ENCODE results near the gene IFNW1. TPM values are rescaled to one million over a fixed set of nuclear protein-coding genes. Genes with fewer than 3 reads are reported as not detected.

Gene IFNW1
- total RNA-seq, 4 donors from 2014 or later, result not detected

DNA sequence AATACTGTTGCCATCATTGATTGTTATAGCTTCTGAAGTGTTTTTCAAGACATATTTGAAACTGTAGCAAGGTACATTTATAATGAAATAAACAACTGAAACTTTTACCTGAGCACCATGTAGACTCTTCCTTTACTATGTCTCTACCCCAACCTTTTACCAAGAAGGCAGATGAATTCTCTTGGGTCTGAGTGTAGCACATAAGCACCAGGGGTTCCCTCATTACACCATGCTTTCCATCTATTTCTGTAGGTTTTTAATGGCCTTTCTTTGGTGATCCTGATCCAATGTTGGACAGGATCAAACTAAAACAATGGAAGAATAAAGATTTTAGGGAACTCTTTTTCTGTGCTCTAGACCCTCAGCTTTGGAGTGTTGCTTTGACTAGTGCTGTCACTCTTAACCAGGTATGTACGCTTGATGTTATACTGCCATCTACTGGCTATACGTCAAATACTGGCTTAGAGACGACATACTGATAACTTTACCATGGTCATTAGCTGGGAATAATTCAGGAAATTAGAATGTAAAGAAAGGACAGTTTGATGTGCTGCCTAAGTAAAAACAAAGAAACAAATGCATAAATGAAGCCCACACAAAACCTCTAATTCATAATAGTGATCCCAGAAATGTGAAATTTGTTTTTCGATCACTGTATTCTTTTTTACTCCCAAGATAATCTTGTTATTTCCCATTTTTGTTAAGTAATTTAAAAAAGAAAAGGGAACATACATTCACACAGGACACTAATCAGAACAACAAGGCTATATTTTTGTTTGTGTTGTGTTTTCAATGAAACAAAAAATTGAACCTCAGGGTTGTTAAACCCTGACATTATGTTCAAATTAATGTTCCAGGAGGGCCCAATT, 30.7 kb downstream of the IFNW1 start:
- H3K4me3 ChIP-seq, result no peak overlapping the region
- 25% methylated on average over 4 of the region's 4 CpGs for WGBS, 2 donors
- no peaks in the 10 kb centered on the region for H3K27me3 ChIP-seq
- H3K4me1 ChIP-seq, result no peaks in the 10 kb centered on the region
- H3K9me3 ChIP-seq, result no peaks in the 10 kb centered on the region
- no peak overlapping the region for H3K27ac ChIP-seq
- peak; percentile 61 to 79 (median 71) for TF ChIP-seq CTCF (IDR thresholded peaks at IDR 0.05)
- no peak for TF ChIP-seq POLR2A (IDR thresholded peaks at IDR 0.05)
- H3K36me3 ChIP-seq, result no peaks in the 10 kb centered on the region
- DNase-seq (ENCODE audit: low spot score in 2 of 2), result peak in 1 of 2 donors; percentile 62

DNA sequence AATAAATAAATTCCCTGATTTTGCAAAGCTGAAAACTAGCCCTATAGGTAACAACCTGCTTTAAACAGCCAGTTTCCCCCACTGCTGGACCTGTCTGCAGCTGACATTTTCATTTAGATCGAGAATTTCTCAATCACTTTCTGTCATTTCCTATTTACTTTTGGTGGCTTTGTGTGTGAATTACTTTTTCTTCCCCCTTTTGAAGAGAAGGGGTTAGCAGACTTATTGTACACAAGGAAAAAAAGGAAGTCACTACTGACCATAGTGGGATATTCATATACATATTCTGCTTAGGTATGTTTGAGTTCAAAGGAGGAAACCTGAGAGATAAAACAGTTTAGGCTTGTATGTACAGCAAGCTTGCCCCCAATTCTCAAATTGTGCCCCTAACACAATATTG, 36.8 kb downstream of the IFNW1 start:
- no peak for TF ChIP-seq POLR2A (IDR thresholded peaks at IDR 0.05)
- peak in 1 of 2 donors; percentile 8 for TF ChIP-seq EP300 (IDR thresholded peaks at IDR 0.05)
- no peak for TF ChIP-seq CTCF (IDR thresholded peaks at IDR 0.05)
- DNase-seq (ENCODE audit: low spot score in 2 of 2), result no peak
- Histone ChIP-seq H3K36me3 (no peaks in the 10 kb centered on the region), H3K27me3 (no peaks in the 10 kb centered on the region), H3K27ac (no peak overlapping the region), H3K9me3 (no peaks in the 10 kb centered on the region), H3K4me1 (no peaks in the 10 kb centered on the region), H3K4me3 (no peak overlapping the region)
- 59 to 60% methylated on average over 1 of the region's 1 CpG for WGBS, 2 donors

- TF ChIP-seq POLR2A (IDR thresholded peaks at IDR 0.05) (no peak), EP300 (IDR thresholded peaks at IDR 0.05) (no peak), CTCF (IDR thresholded peaks at IDR 0.05) (no peak)
- peaks cover 0 to 3% (median 0%) of the 10 kb centered on the region in 4 donors for H3K4me1 ChIP-seq
Measured at GRCh38 chr9:21102305-21102704, 39.3 kb downstream of the IFNW1 start.

GRCh38 chr9:21097817-21098216, 43.8 kb downstream of the IFNW1 start:
- Histone ChIP-seq H3K9me3 (no peaks in the 10 kb centered on the region), H3K4me3 (no peak overlapping the region), H3K4me1 (peaks cover 0 to 19% (median 7%) of the 10 kb centered on the region in 4 donors), H3K27ac (no peak overlapping the region), H3K27me3 (no peaks in the 10 kb centered on the region), H3K36me3 (no peaks in the 10 kb centered on the region)
- no peak for DNase-seq (ENCODE audit: low spot score in 2 of 2)
- WGBS, 2 donors, result 76 to 83% methylated on average over 2 of the region's 2 CpGs
- TF ChIP-seq EP300 (IDR thresholded peaks at IDR 0.05) (no peak), CTCF (IDR thresholded peaks at IDR 0.05) (no peak), POLR2A (IDR thresholded peaks at IDR 0.05) (no peak)

More at GRCh38 chr9:21102305-21102704, 39.3 kb downstream of the IFNW1 start:
- Histone ChIP-seq H3K27me3 (no peaks in the 10 kb centered on the region), H3K36me3 (no peaks in the 10 kb centered on the region), H3K9me3 (no peaks in the 10 kb centered on the region), H3K27ac (no peak overlapping the region), H3K4me3 (no peak overlapping the region)
- 100% methylated on average over 1 of the region's 1 CpG for WGBS, 2 donors
- DNase-seq (ENCODE audit: low spot score in 2 of 2), result no peak

- no peaks in the 10 kb centered on the region for H3K36me3 ChIP-seq
- H3K27ac ChIP-seq, result peak overlapping the region in 2 of 4 donors; percentile 6 to 39
- TF ChIP-seq EP300 (IDR thresholded peaks at IDR 0.05), result no peak
- peak overlapping the region in 1 of 4 donors; percentile 24 for H3K4me3 ChIP-seq
- H3K9me3 ChIP-seq, result no peaks in the 10 kb centered on the region
- no peak for DNase-seq (ENCODE audit: low spot score in 2 of 2)
- 43 to 52% methylated on average over 2 of the region's 2 CpGs for WGBS, 2 donors
- H3K27me3 ChIP-seq, result no peaks in the 10 kb centered on the region
- peaks cover 0 to 19% (median 7%) of the 10 kb centered on the region in 4 donors for H3K4me1 ChIP-seq
Measured at GRCh38 chr9:21096901-21097255, 44.8 kb downstream of the IFNW1 start.

Data from tibial nerve (tissue), 4 donors.